Transverse colon (tissue), 1 donor: ENCODE results near the gene ZSCAN22.

Experiments
- EP300 ChIP-seq: sonication (generic); formaldehyde crosslinking; IDR thresholded peaks from one replicate; pipeline ENCODE4 v1.6.1; 2017; ENCODE audit warnings: antibody characterized with exemption, low read depth
- POLR2A ChIP-seq: fragments of 450-650 bp; IDR thresholded peaks from one replicate; pipeline ENCODE4 v1.6.1; 2016; ENCODE audit warnings: antibody characterized with exemption, mild to moderate bottlenecking, moderate library complexity

DNA sequence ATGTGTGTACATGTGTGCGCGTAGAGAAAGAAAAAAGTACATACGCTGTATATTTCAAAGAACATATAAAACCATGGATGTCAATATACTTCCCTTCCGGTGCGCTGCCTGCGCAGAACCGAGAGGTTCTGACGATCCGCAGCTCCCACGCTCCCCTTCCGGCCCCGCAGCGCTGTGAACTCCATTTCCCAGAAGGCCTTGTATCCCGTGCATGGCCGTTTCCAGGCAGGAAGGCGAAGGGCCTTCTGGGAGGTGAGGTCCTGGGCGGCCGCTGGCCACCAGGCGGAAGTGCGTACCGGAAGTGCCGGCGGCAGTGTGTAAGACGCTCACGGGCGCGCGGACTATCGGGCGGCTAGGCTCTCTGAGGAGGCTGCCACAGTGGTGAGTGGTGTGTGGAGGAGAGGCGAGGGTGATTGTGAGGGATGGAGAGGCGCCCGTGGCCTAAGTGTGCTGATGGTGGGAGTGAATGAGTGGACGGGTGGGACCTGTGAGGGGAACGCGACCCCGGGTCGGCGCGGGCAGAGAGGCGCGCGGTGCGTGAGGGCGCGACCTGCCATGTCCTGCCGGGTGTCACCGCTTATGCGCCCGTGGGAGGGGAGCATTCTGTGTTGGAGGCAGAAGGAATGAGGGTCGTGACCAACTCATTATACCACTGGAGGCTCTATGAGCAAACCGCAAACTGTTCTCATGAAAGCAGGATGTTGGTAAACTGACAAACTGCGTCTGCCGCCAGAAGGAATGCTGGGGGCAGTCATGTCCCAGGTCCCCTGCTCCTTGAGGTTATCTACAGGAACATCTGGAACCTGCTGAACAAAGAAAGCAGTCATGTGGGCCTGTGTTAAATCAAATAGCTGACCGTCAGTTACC is 21.5 kb upstream of the ZSCAN22 start, which contains the start of gene ERVK3-1:
- TF ChIP-seq POLR2A: peak; percentile 95
- no peak for TF ChIP-seq EP300
